Hepatic stellate cell (primary cell): ENCODE results near the gene CST7.

Experiments
- DNase-seq: peaks from one replicate; pipeline ENCODE4 v3.0.0; 2011; ENCODE audit warnings: low spot score

CST7 gene

DNA sequence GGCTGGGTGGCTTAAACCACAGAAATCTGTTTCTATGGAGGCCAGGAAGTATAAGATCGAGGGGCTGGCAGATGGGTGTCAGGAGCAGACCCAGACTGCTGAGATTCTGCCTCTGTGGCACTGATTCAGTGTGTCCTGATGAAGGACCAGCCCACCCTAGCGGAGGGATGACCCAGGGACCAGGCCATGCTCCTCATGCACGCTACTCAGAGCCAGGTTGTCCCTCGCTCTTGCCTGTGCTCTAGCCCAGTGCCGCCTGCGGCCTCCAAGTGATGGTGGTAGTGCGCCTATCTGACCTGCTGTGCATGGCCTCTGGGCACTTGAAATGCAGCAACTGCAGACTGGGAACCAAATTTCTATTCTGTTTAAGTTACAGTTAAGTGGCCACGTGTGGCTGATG, 56.6 kb downstream of the CST7 start:
- DNase-seq: no peak

DNA sequence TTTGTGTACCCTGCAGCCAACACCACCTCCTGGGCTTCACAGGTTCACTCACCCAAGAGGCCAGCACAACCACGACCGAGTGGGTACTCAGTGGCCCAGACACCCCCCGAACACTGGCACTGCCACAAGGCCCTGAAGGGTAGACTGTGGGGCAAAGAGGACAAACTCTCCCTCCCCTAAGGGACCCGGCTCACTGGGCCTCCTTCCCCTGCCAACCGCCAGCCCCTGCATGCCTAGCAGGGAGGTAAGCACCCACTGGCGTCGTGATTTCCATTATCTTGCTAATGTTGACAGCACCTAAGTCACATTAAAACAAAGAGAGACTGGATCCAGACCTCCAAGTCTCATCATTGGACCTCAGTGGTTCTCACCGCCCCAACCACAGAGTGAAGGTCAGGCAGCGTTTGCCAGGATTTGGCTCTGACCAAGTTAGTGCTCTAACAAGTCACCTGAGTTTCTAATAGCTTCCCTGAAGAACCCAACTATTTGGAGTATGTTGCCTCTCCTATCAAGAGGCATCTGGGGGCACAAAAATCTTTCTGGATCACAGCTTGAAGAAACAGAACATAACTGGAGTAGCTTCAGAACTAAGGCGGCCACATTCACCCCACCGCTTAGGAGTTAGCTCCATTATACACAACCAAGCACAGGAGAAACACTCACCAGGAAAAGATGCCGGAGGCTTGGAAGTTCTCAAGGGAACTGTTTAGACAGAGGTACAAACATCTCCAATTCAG, 57.5 kb downstream of the CST7 start:
- DNase-seq: no peak

DNA sequence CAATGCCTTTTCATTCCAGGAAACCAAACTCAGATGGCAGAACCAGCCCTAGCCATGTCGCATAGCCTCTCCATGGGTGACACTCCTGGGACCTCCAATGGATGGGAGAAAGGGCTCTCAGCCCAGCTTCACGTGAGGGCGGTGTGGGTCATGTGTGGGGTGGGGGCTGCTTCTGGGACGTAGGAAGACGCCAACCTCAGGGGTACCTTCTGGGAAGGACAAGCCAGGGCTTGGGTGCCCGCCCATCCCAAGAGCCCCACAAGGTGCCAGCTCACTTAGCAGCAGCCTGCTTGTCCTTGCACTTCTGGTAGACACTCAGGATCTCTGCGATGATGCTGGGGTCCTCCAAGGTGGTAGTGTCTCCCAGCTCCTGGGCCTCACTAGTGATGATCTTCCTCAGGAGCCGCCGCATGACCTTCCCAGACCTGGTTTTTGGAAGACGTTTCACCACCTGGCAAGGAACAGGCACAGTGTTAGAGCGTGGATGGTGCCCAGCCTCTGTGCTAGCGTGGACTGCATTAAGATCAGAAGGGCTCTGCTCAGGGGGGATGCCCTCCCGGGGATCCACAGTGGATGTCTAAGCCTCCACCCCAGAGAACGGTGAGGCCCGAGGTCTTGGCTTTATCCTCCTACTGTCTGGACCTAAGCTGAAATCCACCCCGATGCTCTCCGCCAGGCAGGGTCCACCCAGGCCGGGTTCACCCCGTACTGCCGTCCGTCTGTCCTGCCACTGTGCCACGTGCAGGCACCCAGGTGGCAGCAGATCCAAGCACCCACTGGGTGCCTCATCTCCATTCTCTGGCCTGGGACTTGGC, 58.6 kb downstream of the CST7 start:
- no peak for DNase-seq

DNA sequence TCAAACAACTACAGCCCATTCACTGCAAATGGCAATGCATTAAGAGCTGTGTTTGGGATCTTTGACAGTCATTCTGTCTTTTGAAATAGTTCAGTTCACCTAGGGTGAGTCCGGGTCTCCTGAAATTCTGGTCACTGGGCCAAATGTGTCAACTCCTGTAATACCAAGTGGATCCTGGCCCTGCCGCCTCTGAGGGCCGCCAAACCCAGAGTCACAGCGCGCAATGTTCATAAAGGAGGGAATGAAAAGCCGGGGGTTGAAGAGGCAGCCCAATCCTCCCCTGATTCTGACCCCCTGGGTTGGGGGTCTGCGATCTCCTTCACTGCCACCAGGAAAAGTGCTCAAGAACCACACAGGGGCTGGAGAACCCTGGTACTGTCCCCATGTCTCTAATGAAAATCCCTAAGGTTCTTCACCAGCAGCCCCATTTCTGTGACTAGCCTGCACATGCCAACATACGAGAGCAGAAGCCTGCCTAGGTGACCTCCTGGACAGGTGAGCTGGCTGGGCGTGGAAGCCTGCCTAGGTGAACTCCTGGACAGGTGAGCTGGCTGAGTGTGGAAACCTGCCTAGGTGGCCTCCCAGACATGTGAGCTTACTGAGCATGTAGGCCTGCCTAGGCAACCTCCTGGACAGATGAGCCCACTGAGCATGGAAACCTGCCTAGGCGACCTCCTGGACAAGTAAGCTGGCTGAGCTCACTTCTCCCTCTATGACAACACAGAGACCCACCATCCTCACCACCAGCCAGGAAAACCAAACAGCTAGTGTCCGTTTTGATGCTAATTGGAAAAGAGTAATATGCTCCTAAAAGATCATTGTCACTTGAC, 59.5 kb downstream of the CST7 start:
- DNase-seq: no peak
